B cell (primary cell): ENCODE measurements around the gene IFT74. TPM values are rescaled to one million over a fixed set of nuclear protein-coding genes. Genes with fewer than 3 reads are reported as not detected.

ENCODE experiments used
- ATAC-seq: fragments of 200-7000 bp; cut with Tn5 transposase; one replicate; pipeline ENCODE4 v1.10.0; 2021; ENCODE audit warnings: low read depth, mild to moderate bottlenecking, moderate number of reproducible peaks, moderate library complexity
- CTCF ChIA-PET: fragments of 350-600 bp; sonication (Branson Sonifier 250); formaldehyde crosslinking; loops from one replicate; lab custom pipeline; 2021; ENCODE audit warnings: antibody characterized with exemption, inconsistent platforms; lab: Charles Lee
- POLR2A ChIA-PET: fragments of 350-600 bp; sonication (Branson Sonifier 250); formaldehyde crosslinking; loops from one replicate; lab custom pipeline; 2021; ENCODE audit warnings: antibody characterized with exemption; lab: Charles Lee
- DNase-seq: peaks from one replicate; pipeline ENCODE4 v3.0.0; 2013
- H2AFZ ChIP-seq: 2 replicates; pipeline ENCODE4 v1.6.1; 2012; ENCODE audit warnings: mild to moderate bottlenecking, low read depth, low read length; ENCODE audit not compliant: insufficient read depth, poor library complexity, severe bottlenecking
- H3K27ac ChIP-seq, 2 donors: 1 replicate in 1 of 2; 2 replicates in 1 of 2; pipeline ENCODE4 v1.5.1; 2012 to 2013; ENCODE audit warnings: low read length in 2 of 2, mild to moderate bottlenecking in 2 of 2, moderate library complexity in 1 of 2
- H3K27me3 ChIP-seq, 4 experiments: fragments of 200-600 bp in 1 of 4; sonication (generic) in 1 of 4; replicated peaks in 1 of 4; 1 replicate in 2 of 4; 2 replicates in 2 of 4; pipeline versions ENCODE4 v1.6.1 to v1.7.0; 2013 to 2016; ENCODE audit warnings: low read length in 3 of 4, mild to moderate bottlenecking in 2 of 4, mixed read lengths in 1 of 4, moderate library complexity in 1 of 4; ENCODE audit not compliant: insufficient read depth in 4 of 4, control insufficient read depth in 3 of 4; ENCODE audit errors: control extremely low read depth in 1 of 4
- H3K36me3 ChIP-seq, 2 experiments: replicated peaks in 1 of 2; 1 replicate in 1 of 2; 2 replicates in 1 of 2; pipeline versions ENCODE4 v1.6.1 to v1.7.1; 2013; ENCODE audit warnings: low read length in 1 of 2; ENCODE audit not compliant: insufficient read depth in 2 of 2, control insufficient read depth in 1 of 2; ENCODE audit errors: control extremely low read depth in 1 of 2, extremely low read depth in 1 of 2
- H3K4me1 ChIP-seq, 2 donors: fragments of 200-600 bp in 1 of 2; sonication (generic) in 1 of 2; 1 replicate in 1 of 2; 2 replicates in 1 of 2; pipeline versions ENCODE4 v1.5.1 to v1.6.1; 2013 to 2017; ENCODE audit warnings: low read length in 2 of 2; ENCODE audit not compliant: control insufficient read depth in 2 of 2, insufficient read depth in 2 of 2
- H3K4me2 ChIP-seq: replicated peaks from 2 replicates; pipeline ENCODE3; 2012; ENCODE audit warnings: mild to moderate bottlenecking, low read depth, low read length; ENCODE audit not compliant: poor library complexity, severe bottlenecking
- H3K4me3 ChIP-seq, 5 experiments: fragments of 200-600 bp in 1 of 5; sonication (generic) in 1 of 5; 1 replicate in 3 of 5; 2 replicates in 2 of 5; pipeline versions ENCODE4 v1.5.1 to v1.7.0; 2011 to 2016; ENCODE audit warnings: low read length in 4 of 5, mild to moderate bottlenecking in 4 of 5, low read depth in 2 of 5, control low read depth in 1 of 5, moderate library complexity in 1 of 5; ENCODE audit not compliant: insufficient read depth in 1 of 5; ENCODE audit errors: control extremely low read depth in 1 of 5, extremely low read depth in 1 of 5
- H3K79me2 ChIP-seq: fragments of 200-600 bp; sonication (generic); one replicate; pipeline ENCODE4 v1.6.0; 2016; ENCODE audit warnings: low read length; ENCODE audit not compliant: control insufficient read depth, insufficient read depth
- H3K9ac ChIP-seq: fragments of 200-600 bp; sonication (generic); 2 replicates; pipeline ENCODE4 v1.6.1; 2017; ENCODE audit warnings: mild to moderate bottlenecking, low read length, moderate library complexity
- H3K9me3 ChIP-seq, 3 donors: one replicate each; pipeline versions ENCODE4 v1.6.1 to v1.7.1; 2013; ENCODE audit warnings: low read length in 2 of 3; ENCODE audit not compliant: control insufficient read depth in 2 of 3, insufficient read depth in 1 of 3; ENCODE audit errors: control extremely low read depth in 1 of 3
- H4K20me1 ChIP-seq: 2 replicates; pipeline ENCODE4 v1.6.0; 2012; ENCODE audit warnings: mild to moderate bottlenecking, low read length; ENCODE audit not compliant: insufficient read depth, control insufficient read depth, poor library complexity, severe bottlenecking
- H3K27ac Mint-ChIP-seq: one replicate; pipeline ENCODE4 v1.8.0; 2021; ENCODE audit warnings: mixed read lengths
- H3K27me3 Mint-ChIP-seq: one replicate; pipeline ENCODE4 v1.8.0; 2021; ENCODE audit warnings: mixed read lengths
- H3K4me1 Mint-ChIP-seq: one replicate; pipeline ENCODE4 v1.8.0; 2021; ENCODE audit warnings: mixed read lengths
- H3K4me3 Mint-ChIP-seq: one replicate; pipeline ENCODE4 v1.8.0; 2021; ENCODE audit warnings: mixed read lengths
- H3K9me3 Mint-ChIP-seq: one replicate; pipeline ENCODE4 v1.8.0; 2022; ENCODE audit warnings: mixed read lengths; ENCODE audit not compliant: insufficient read depth
- EZH2 ChIP-seq: IDR thresholded peaks from 2 replicates; pipeline ENCODE4 v1.6.1; 2012; ENCODE audit warnings: borderline replicate concordance, low read depth, mild to moderate bottlenecking, moderate library complexity, low read length; ENCODE audit not compliant: insufficient read depth, poor library complexity, severe bottlenecking
- WGBS: methylation state at CpG from one replicate; pipeline ENCODE4 v1.1.5; 2013; ENCODE audit warnings: missing lambda C conversion rate; ENCODE audit not compliant: insufficient coverage; 5-methylcytosine and 5-hydroxymethylcytosine counted together
- intact Hi-C: fragments of 100-400 bp; cut with micrococcal nuclease; formaldehyde crosslinking; loops from one replicate; pipeline ENCODE4 v1.10.0; 2022
- polyA plus RNA-seq: library from polyadenylated mRNA; depleted of rRNA; stranded (reverse); fragments of >200 nt; gene quantifications from 2 replicates; pipeline ENCODE4 v1.2.3, GENCODE V29; 2012
- total RNA-seq, 2 donors: library from RNA; stranded (reverse); fragments of 120-200 nt in 1 of 2; gene quantifications; 1 replicate in 1 of 2; 2 replicates in 1 of 2; pipeline versions ENCODE4 v1.2.3 to v1.2.4, GENCODE V29; 2013 to 2022
- TF ChIP-seq, protein P1 (sequence below): fragments of 200-600 bp; IDR thresholded peaks from one replicate; pipeline ENCODE4 v1.8.0; 2022; ENCODE audit warnings: antibody characterized with exemption, mild to moderate bottlenecking

IFT74 gene
- total and polyA plus RNA-seq, 2 donors (not counting 1 experiment from before 2014, with no cell fraction given), result 2.0 to 22.6 TPM

DNA sequence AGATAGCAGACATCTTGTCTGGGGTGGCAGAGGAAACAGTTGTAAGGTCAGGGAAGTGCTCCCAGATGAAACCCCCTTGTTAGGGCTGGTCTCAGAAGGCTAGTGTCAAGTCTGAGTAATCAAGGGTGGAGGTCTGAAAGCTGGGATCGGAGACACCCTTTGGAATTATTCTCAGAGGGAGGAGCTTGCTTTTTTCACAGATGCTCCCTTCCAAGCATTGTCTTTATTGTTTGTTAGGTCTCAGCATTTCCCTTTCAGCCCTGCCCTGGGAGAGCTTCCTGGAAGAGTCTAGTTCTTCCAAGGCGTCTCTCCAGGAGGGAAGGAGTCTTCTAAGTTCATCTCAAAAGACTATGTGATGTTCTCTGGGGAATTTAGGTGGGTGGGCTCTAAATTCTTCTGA, 156.0 kb downstream of the IFT74 start:
- no peak for TF ChIP-seq EZH2
- TF ChIP-seq, protein P1, sequence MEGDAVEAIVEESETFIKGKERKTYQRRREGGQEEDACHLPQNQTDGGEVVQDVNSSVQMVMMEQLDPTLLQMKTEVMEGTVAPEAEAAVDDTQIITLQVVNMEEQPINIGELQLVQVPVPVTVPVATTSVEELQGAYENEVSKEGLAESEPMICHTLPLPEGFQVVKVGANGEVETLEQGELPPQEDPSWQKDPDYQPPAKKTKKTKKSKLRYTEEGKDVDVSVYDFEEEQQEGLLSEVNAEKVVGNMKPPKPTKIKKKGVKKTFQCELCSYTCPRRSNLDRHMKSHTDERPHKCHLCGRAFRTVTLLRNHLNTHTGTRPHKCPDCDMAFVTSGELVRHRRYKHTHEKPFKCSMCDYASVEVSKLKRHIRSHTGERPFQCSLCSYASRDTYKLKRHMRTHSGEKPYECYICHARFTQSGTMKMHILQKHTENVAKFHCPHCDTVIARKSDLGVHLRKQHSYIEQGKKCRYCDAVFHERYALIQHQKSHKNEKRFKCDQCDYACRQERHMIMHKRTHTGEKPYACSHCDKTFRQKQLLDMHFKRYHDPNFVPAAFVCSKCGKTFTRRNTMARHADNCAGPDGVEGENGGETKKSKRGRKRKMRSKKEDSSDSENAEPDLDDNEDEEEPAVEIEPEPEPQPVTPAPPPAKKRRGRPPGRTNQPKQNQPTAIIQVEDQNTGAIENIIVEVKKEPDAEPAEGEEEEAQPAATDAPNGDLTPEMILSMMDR, result no peak
- Mint-ChIP-seq H3K4me3 (no peak overlapping the region), H3K4me1 (no peaks in the 10 kb centered on the region), H3K27me3 (peaks cover 8% of the 10 kb centered on the region), H3K9me3 (no peaks in the 10 kb centered on the region), H3K27ac (no peak overlapping the region)
- ChIA-PET CTCF (no interaction called here), POLR2A (no interaction called here)
- no peak overlapping the region for H3K27ac ChIP-seq
- no peaks in the 10 kb centered on the region for H4K20me1 ChIP-seq
- H3K9me3 ChIP-seq, result no peaks in the 10 kb centered on the region
- H3K4me2 ChIP-seq, result no peak overlapping the region
- H3K9ac ChIP-seq, result no peak overlapping the region
- no peaks in the 10 kb centered on the region for H3K27me3 ChIP-seq
- no peaks in the 10 kb centered on the region for H3K4me1 ChIP-seq
- H3K79me2 ChIP-seq, result no peaks in the 10 kb centered on the region
- DNase-seq (no peak), ATAC-seq (no peak)
- no peak overlapping the region for H3K4me3 ChIP-seq
- intact Hi-C loops, result no loop called here
- WGBS, result 60% methylated on average over 1 of the region's 2 CpGs
- no peaks in the 10 kb centered on the region for H3K36me3 ChIP-seq
- no peak overlapping the region for H2AFZ ChIP-seq

Other genes starting within 250 kb of the IFT74 start
- 13.3 and 15.7 TPM in 2 replicates for gene CAAP1, start 63.6 kb upstream of the IFT74 start, total RNA-seq
- 8.5 and 13.2 TPM in 2 replicates for gene CAAP1, start 63.6 kb upstream of the IFT74 start, polyA plus RNA-seq
- gene PLAA, start 9.2 kb upstream of the IFT74 start, total RNA-seq, result 22.5 and 24.0 TPM in 2 replicates
- 8.9 and 12.6 TPM in 2 replicates for gene PLAA, start 9.2 kb upstream of the IFT74 start, polyA plus RNA-seq
- gene LRRC19, start 49.3 kb downstream of the IFT74 start, total RNA-seq, result not detected in 2 replicates
- gene LRRC19, start 49.3 kb downstream of the IFT74 start, polyA plus RNA-seq, result not detected in 2 replicates
- not detected in 2 replicates for gene TEK, start 152.8 kb downstream of the IFT74 start, total RNA-seq
- not detected in 2 replicates for gene TEK, start 152.8 kb downstream of the IFT74 start, polyA plus RNA-seq